Hepatocyte (in vitro differentiated cells): ENCODE results near the gene TMEM164. TPM values are rescaled to one million over a fixed set of nuclear protein-coding genes. Genes with fewer than 3 reads are reported as not detected.

ENCODE experiments used
- DNase-seq: peaks from one replicate; pipeline ENCODE4 v3.0.0-alpha.2; 2016; ENCODE audit warnings: low spot score
- H2AFZ ChIP-seq: fragments of 200-600 bp; sonication (generic); 2 replicates; pipeline ENCODE4 v1.6.0; 2016; ENCODE audit warnings: antibody characterized with exemption, mild to moderate bottlenecking
- H3K27ac ChIP-seq: fragments of 200-600 bp; sonication (generic); 2 replicates; pipeline ENCODE4 v1.5.1; 2016; ENCODE audit warnings: mild to moderate bottlenecking
- H3K27me3 ChIP-seq: fragments of 200-600 bp; sonication (generic); 2 replicates; pipeline ENCODE4 v1.6.1; 2016
- H3K36me3 ChIP-seq: fragments of 200-600 bp; sonication (generic); replicated peaks from 2 replicates; pipeline ENCODE4 v1.5.1; 2016; ENCODE audit warnings: low read depth; ENCODE audit not compliant: insufficient read depth
- H3K4me1 ChIP-seq: fragments of 200-600 bp; sonication (generic); 2 replicates; pipeline ENCODE4 v1.5.1; 2016; ENCODE audit warnings: mild to moderate bottlenecking, moderate library complexity; ENCODE audit not compliant: insufficient read depth
- H3K4me2 ChIP-seq: fragments of 200-600 bp; sonication (generic); 2 replicates; pipeline ENCODE4 v1.6.0; 2016
- H3K4me3 ChIP-seq: fragments of 200-600 bp; sonication (generic); 2 replicates; pipeline ENCODE4 v1.5.1; 2016; ENCODE audit warnings: mild to moderate bottlenecking
- H3K79me2 ChIP-seq: fragments of 200-600 bp; sonication (generic); 2 replicates; pipeline ENCODE4 v1.6.0; 2017; ENCODE audit warnings: mild to moderate bottlenecking
- H3K9me2 ChIP-seq: fragments of 200-600 bp; sonication (generic); replicated peaks from 2 replicates; pipeline ENCODE4 v1.6.0; 2017; ENCODE audit warnings: mild to moderate bottlenecking; ENCODE audit not compliant: insufficient read depth
- H3K9me3 ChIP-seq: fragments of 200-600 bp; sonication (generic); 2 replicates; pipeline ENCODE4 v1.5.1; 2016; ENCODE audit warnings: low read depth, mild to moderate bottlenecking
- H4K20me1 ChIP-seq: fragments of 200-600 bp; sonication (generic); 2 replicates; pipeline ENCODE4 v1.6.0; 2016; ENCODE audit warnings: mild to moderate bottlenecking; ENCODE audit not compliant: insufficient read depth, poor library complexity, severe bottlenecking
- CTCF ChIP-seq: fragments of 200-600 bp; sonication (generic); IDR thresholded peaks from 2 replicates; pipeline ENCODE4 v1.5.1; 2016; ENCODE audit warnings: antibody characterized with exemption, mild to moderate bottlenecking; ENCODE audit not compliant: poor library complexity
- EZH2 ChIP-seq: fragments of 200-600 bp; sonication (generic); IDR thresholded peaks from 2 replicates; pipeline ENCODE4 v1.6.1; 2016; ENCODE audit warnings: antibody characterized with exemption, mild to moderate bottlenecking, borderline replicate concordance
- EZH2phosphoT487 ChIP-seq: fragments of 200-600 bp; sonication (generic); IDR thresholded peaks from one replicate; pipeline ENCODE4 v1.6.1; 2018; ENCODE audit warnings: antibody characterized with exemption, mild to moderate bottlenecking, low read depth, moderate library complexity; ENCODE audit not compliant: unreplicated experiment, severe bottlenecking
- WGBS: methylation state at CpG from one replicate; pipeline ENCODE4 v1.1.6; 2016; ENCODE audit warnings: low lambda C conversion rate; ENCODE audit errors: missing lambda C conversion rate; 5-methylcytosine and 5-hydroxymethylcytosine counted together
- polyA plus RNA-seq: library from polyadenylated mRNA; unstranded; fragments of >200 nt; fragmentation: Nextera tagmentation; extraction: Ambion mirVana; gene quantifications from 2 replicates; pipeline ENCODE4 v1.2.1, GENCODE V29; 2016
- total RNA-seq: library from RNA; depleted of rRNA; stranded (reverse); fragments of >200 nt; gene quantifications from 2 replicates; pipeline ENCODE4 v1.2.3, GENCODE V29; 2014

The TMEM164 gene
- total and polyA plus RNA-seq, 2 experiments from 2014 or later, result 5.4 to 34.2 TPM

- Histone ChIP-seq H3K36me3 (no peaks in the 10 kb centered on the region), H3K9me3 (no peaks in the 10 kb centered on the region), H2AFZ (no peak overlapping the region), H3K27me3 (no peaks in the 10 kb centered on the region), H3K9me2 (no peaks in the 10 kb centered on the region), H3K4me3 (no peak overlapping the region), H4K20me1 (no peaks in the 10 kb centered on the region), H3K79me2 (peaks cover 26% of the 10 kb centered on the region), H3K4me2 (no peak overlapping the region), H3K4me1 (peaks cover 3% of the 10 kb centered on the region), H3K27ac (no peak overlapping the region)
- TF ChIP-seq CTCF (no peak), EZH2 (no peak), EZH2phosphoT487 (no peak)
- WGBS, result 52% methylated on average over 3 of the region's 3 CpGs
- no peak for DNase-seq
Observed at GRCh38 chrX:110006821-110007375, 4.0 kb downstream of the TMEM164 start.

GRCh38 chrX:110008011-110008635, 5.2 kb downstream of the TMEM164 start:
- no peaks in the 10 kb centered on the region for H3K27me3 ChIP-seq
- H3K36me3 ChIP-seq, result no peaks in the 10 kb centered on the region
- no peak overlapping the region for H3K4me2 ChIP-seq
- no peak for DNase-seq
- no peaks in the 10 kb centered on the region for H4K20me1 ChIP-seq
- no peak overlapping the region for H3K27ac ChIP-seq
- 88% methylated on average over 3 of the region's 3 CpGs for WGBS
- no peaks in the 10 kb centered on the region for H3K9me2 ChIP-seq
- peaks cover 3% of the 10 kb centered on the region for H3K4me1 ChIP-seq
- H3K9me3 ChIP-seq, result no peaks in the 10 kb centered on the region
- no peak for TF ChIP-seq EZH2phosphoT487
- TF ChIP-seq EZH2, result no peak
- no peak for TF ChIP-seq CTCF
- peaks cover 26% of the 10 kb centered on the region for H3K79me2 ChIP-seq
- no peak overlapping the region for H3K4me3 ChIP-seq
- no peak overlapping the region for H2AFZ ChIP-seq

- Histone ChIP-seq H4K20me1 (no peaks in the 10 kb centered on the region), H3K27ac (no peak overlapping the region), H3K9me3 (no peaks in the 10 kb centered on the region), H3K4me2 (no peak overlapping the region), H3K4me3 (no peak overlapping the region), H3K9me2 (no peaks in the 10 kb centered on the region), H3K79me2 (peaks cover 12% of the 10 kb centered on the region), H3K36me3 (no peaks in the 10 kb centered on the region), H3K4me1 (no peaks in the 10 kb centered on the region), H3K27me3 (no peaks in the 10 kb centered on the region), H2AFZ (no peak overlapping the region)
- no peak for DNase-seq
- WGBS, result 58% methylated on average over 3 of the region's 3 CpGs
- TF ChIP-seq CTCF (no peak), EZH2phosphoT487 (no peak), EZH2 (no peak)
Observed at GRCh38 chrX:110012818-110013485, 10.0 kb downstream of the TMEM164 start.
